HepG2 (cell line): ENCODE data around the gene USP11. TPM values are rescaled to one million over a fixed set of nuclear protein-coding genes. Genes with fewer than 3 reads are reported as not detected.

Experiments used
- ATAC-seq: fragments of 200-7000 bp; cut with Tn5 transposase; 3 replicates; pipeline ENCODE4 v1.9.1; 2020; ENCODE audit warnings: mild to moderate bottlenecking, moderate library complexity
- BruUV-seq: library from RNA; stranded (reverse); fragments of 400-500 nt; replicated peaks from 2 replicates; lab custom pipeline; 2021; lab: Mats Ljungman, UMichigan
- CTCF ChIA-PET: fragments of 300-600 bp; formaldehyde crosslinking; extraction: SDS; loops from one replicate; lab custom pipeline; 2021; ENCODE audit warnings: low total read pairs, inconsistent platforms, low intra/inter-chr PET ratio; lab: Yijun Ruan, JAX
- POLR2A ChIA-PET: fragments of 350-600 bp; sonication (Branson Sonifier 250); formaldehyde crosslinking; loops from one replicate; lab custom pipeline; 2020; ENCODE audit warnings: antibody characterized with exemption, inconsistent platforms; lab: Yijun Ruan, JAX
- DNase-seq: peaks from one replicate; pipeline ENCODE4 v3.0.0-alpha.2; 2015; ENCODE audit warnings: low spot score
- FAIRE-seq: peaks from 3 replicates; lab custom pipeline; 2011; peaks lifted over from hg19 to GRCh38; lab: Jason Lieb, UNC
- H2AFZ ChIP-seq: one replicate; pipeline ENCODE4 v1.6.1; 2011; ENCODE audit warnings: low read length, inconsistent platforms
- H3K27ac ChIP-seq: fragments of 300-600 bp; 3 replicates; pipeline ENCODE4 v1.8.0; 2011; ENCODE audit warnings: mixed run types, mild to moderate bottlenecking, mixed read lengths, low read length, inconsistent platforms; ENCODE audit not compliant: insufficient read depth; ENCODE audit errors: extremely low read length
- H3K27me3 ChIP-seq, 2 experiments: fragments of 200-600 bp in 1 of 2; 2 replicates in 1 of 2; 3 replicates in 1 of 2; pipeline versions ENCODE4 v1.6.0 to v1.8.0; 2011; ENCODE audit warnings: low read length in 2 of 2, mild to moderate bottlenecking in 2 of 2, moderate library complexity in 2 of 2, inconsistent platforms in 1 of 2; ENCODE audit not compliant: insufficient read depth in 2 of 2, control insufficient read depth in 1 of 2
- H3K36me3 ChIP-seq, 2 experiments: fragments of 200-600 bp in 1 of 2; replicated peaks in 1 of 2; 2 replicates in 1 of 2; 3 replicates in 1 of 2; pipeline versions ENCODE4 v1.5.1 to v1.8.0; 2011; ENCODE audit warnings: low read length in 2 of 2, inconsistent platforms in 1 of 2; ENCODE audit not compliant: insufficient read depth in 2 of 2, control insufficient read depth in 1 of 2
- H3K4me1 ChIP-seq: 2 replicates; pipeline ENCODE4 v1.5.1; 2012; ENCODE audit warnings: low read length, inconsistent platforms; ENCODE audit not compliant: insufficient read depth
- H3K4me2 ChIP-seq: 2 replicates; pipeline ENCODE4 v1.6.0; 2011; ENCODE audit warnings: low read depth, low read length, inconsistent platforms
- H3K4me3 ChIP-seq, 3 experiments: fragments of 200-600 bp in 1 of 3; sonication (generic), shearing (Covaris generic) in 1 of 3; replicated peaks in 1 of 3; 2 replicates each; pipeline ENCODE4 v1.5.1; 2011 to 2016; ENCODE audit warnings: low read length in 3 of 3, inconsistent platforms in 2 of 3, low read depth in 2 of 3, mild to moderate bottlenecking in 2 of 3, control low read depth in 1 of 3, mixed read lengths in 1 of 3; ENCODE audit not compliant: insufficient read depth in 1 of 3
- H3K79me2 ChIP-seq: one replicate; pipeline ENCODE4 v1.6.1; 2011; ENCODE audit warnings: low read length, inconsistent platforms; ENCODE audit not compliant: insufficient read depth
- H3K9ac ChIP-seq: 2 replicates; pipeline ENCODE4 v1.6.0; 2011; ENCODE audit warnings: mild to moderate bottlenecking, low read depth, low read length, inconsistent platforms; ENCODE audit not compliant: insufficient read depth
- H3K9me3 ChIP-seq: 2 replicates; pipeline ENCODE4 v1.5.1; 2012; ENCODE audit warnings: mild to moderate bottlenecking, low read length
- H4K20me1 ChIP-seq: 2 replicates; pipeline ENCODE4 v1.6.0; 2011; ENCODE audit warnings: inconsistent platforms, mild to moderate bottlenecking, low read length, moderate library complexity; ENCODE audit not compliant: insufficient read depth
- CAMTA2 ChIP-seq: sonication (generic); formaldehyde crosslinking; IDR thresholded peaks from 2 replicates; pipeline ENCODE4 v1.4.0; 2020; ENCODE audit warnings: mild to moderate bottlenecking, missing genetic modification reagents, borderline replicate concordance
- HHEX ChIP-seq: IDR thresholded peaks from 2 replicates; pipeline ENCODE4 v1.6.1; 2016; ENCODE audit warnings: control low read depth
- SNRNP70 ChIP-seq: fragments of 200-400 bp; formaldehyde crosslinking; IDR thresholded peaks from 2 replicates; pipeline ENCODE4 v1.6.1; 2017; ENCODE audit warnings: mild to moderate bottlenecking, low read depth, low read length, moderate library complexity
- SP4 ChIP-seq: sonication (generic); formaldehyde crosslinking; IDR thresholded peaks from 2 replicates; pipeline ENCODE4 v1.8.1; 2023; ENCODE audit warnings: mild to moderate bottlenecking, missing genetic modification reagents
- SRY ChIP-seq: sonication (generic); formaldehyde crosslinking; IDR thresholded peaks from 2 replicates; pipeline ENCODE4 v1.8.0; 2022; ENCODE audit warnings: mild to moderate bottlenecking, missing genetic modification reagents
- ZMAT3 ChIP-seq: sonication (generic); formaldehyde crosslinking; conservative IDR thresholded peaks from 2 replicates; pipeline ENCODE4 v1.7.0; 2021; ENCODE audit warnings: missing genetic modification reagents
- ZMYM4 ChIP-seq: sonication (generic); formaldehyde crosslinking; IDR thresholded peaks from 2 replicates; pipeline ENCODE4 v1.8.1; 2023; ENCODE audit warnings: mild to moderate bottlenecking, missing genetic modification reagents
- ZNF124 ChIP-seq: sonication (generic); formaldehyde crosslinking; IDR thresholded peaks from 2 replicates; pipeline ENCODE4 v1.4.0; 2020; ENCODE audit warnings: missing genetic modification reagents
- ZNF333 ChIP-seq: sonication (generic); formaldehyde crosslinking; IDR thresholded peaks from 2 replicates; pipeline ENCODE4 v1.4.0; 2020; ENCODE audit warnings: mild to moderate bottlenecking, missing genetic modification reagents, borderline replicate concordance
- ZNF350 ChIP-seq: sonication (generic); formaldehyde crosslinking; IDR thresholded peaks from 2 replicates; pipeline ENCODE4 v1.4.0; 2020; ENCODE audit warnings: mild to moderate bottlenecking, low read depth, missing genetic modification reagents, borderline replicate concordance
- ZNF382 ChIP-seq: sonication (generic); formaldehyde crosslinking; IDR thresholded peaks from 2 replicates; pipeline ENCODE4 v1.5.0; 2020; ENCODE audit warnings: missing genetic modification reagents, mild to moderate bottlenecking, borderline replicate concordance
- ZNF431 ChIP-seq: sonication (generic); formaldehyde crosslinking; IDR thresholded peaks from 2 replicates; pipeline ENCODE4 v1.9.0; 2022; ENCODE audit warnings: missing genetic modification reagents, low read depth, mild to moderate bottlenecking, borderline replicate concordance
- ZNF552 ChIP-seq: sonication (generic); formaldehyde crosslinking; IDR thresholded peaks from 2 replicates; pipeline ENCODE4 v1.9.0; 2022; ENCODE audit warnings: missing genetic modification reagents, mild to moderate bottlenecking, borderline replicate concordance
- ZNF737 ChIP-seq: sonication (generic); formaldehyde crosslinking; IDR thresholded peaks from 2 replicates; pipeline ENCODE4 v1.5.0; 2020; ENCODE audit warnings: missing genetic modification reagents, mild to moderate bottlenecking, borderline replicate concordance
- ZNF761 ChIP-seq: sonication (generic); formaldehyde crosslinking; conservative IDR thresholded peaks from 2 replicates; pipeline ENCODE4 v1.4.0; 2020; ENCODE audit warnings: mild to moderate bottlenecking, missing genetic modification reagents
- WGBS: methylation state at CpG from one replicate; pipeline ENCODE4 v1.1.6; 2017; ENCODE audit warnings: low lambda C conversion rate; 5-methylcytosine and 5-hydroxymethylcytosine counted together
- in situ Hi-C: cut with HindIII; loops from 2 replicates; pipeline ENCODE4 v1.10.0; 2017; ENCODE audit warnings: low pct_unique_long_range_greater_than_20kb; ENCODE audit not compliant: extremely low pct_ligation_motif_present
- intact Hi-C: fragments of 100-400 bp; cut with micrococcal nuclease; formaldehyde crosslinking; loops from one replicate; pipeline ENCODE4 v1.10.0; 2022; ENCODE audit not compliant: unreplicated experiment
- polyA plus RNA-seq, 8 experiments: library from polyadenylated mRNA; depleted of rRNA in 3 of 8; stranded (reverse) in 7 of 8; unstranded in 1 of 8; fragments of >200 nt; fragmentation: Illumina TruSeq in 4 of 8; extraction: Trizol in 4 of 8; gene quantifications; 2 replicates each; pipeline versions ENCODE4 v1.2.1 to v1.2.3, GENCODE V29; 2011 to 2016; ENCODE audit warnings: low read depth in 4 of 8, missing spikeins in 1 of 8, mixed read lengths in 1 of 8; ENCODE audit not compliant: insufficient read depth in 1 of 8
- total RNA-seq, 5 experiments: library from RNA; depleted of rRNA; stranded (reverse); fragments of >200 nt; fragmentation: Illumina TruSeq; extraction: Trizol; gene quantifications; 2 replicates each; pipeline ENCODE4 v1.2.3, GENCODE V29; 2016; ENCODE audit warnings: low read depth in 1 of 5
- TF ChIP-seq, protein P1 (sequence below): sonication (generic); formaldehyde crosslinking; IDR thresholded peaks from 2 replicates; pipeline ENCODE4 v1.4.0; 2020; ENCODE audit warnings: mild to moderate bottlenecking, missing genetic modification reagents

USP11 gene
- total and polyA plus RNA-seq, 2 of the 13 experiments (the other 11 are each of a cell fraction or from before 2014, with no cell fraction given), result 23.8 to 31.7 TPM

DNA sequence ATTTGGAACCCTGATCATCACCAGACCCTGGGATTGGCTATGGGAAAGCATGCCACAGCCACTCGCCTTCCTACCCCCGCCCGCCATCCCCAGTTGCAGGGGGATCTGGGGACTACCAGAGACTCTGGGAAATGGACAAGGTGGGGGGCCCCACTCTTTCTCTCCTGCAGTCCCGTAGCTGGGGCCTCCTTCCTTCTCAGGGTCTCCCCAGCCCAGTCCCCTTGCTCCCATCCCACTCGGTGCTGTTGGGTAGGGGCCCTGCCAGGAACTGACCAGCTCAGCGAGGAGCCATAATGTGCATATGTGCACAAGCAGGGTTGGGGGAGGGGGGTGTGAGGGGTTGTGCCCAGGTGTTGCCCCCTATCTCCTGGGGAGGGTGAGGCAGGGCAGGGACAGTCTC is 3.4 kb upstream of the USP11 start:
- intact Hi-C loops (no loop called here), in situ Hi-C loops (no loop called here)
- no peaks in the 10 kb centered on the region for H3K9me3 ChIP-seq
- H3K4me3 ChIP-seq, result no peak overlapping the region
- H3K27ac ChIP-seq, result no peak overlapping the region
- no peak overlapping the region for H3K4me2 ChIP-seq
- no peaks in the 10 kb centered on the region for H4K20me1 ChIP-seq
- ChIA-PET CTCF (no interaction called here), POLR2A (interaction anchor here (1.1 to 1.3 kb wide), 2 partner anchors 10 to 12 kb away, joined by 4 to 6 read pairs; no protein-coding TSS in a partner anchor)
- H3K36me3 ChIP-seq, result peaks cover 8 to 25% of the 10 kb centered on the region in 2 experiments; a peak in 4 of 5 replicates
- ATAC-seq (no peak), FAIRE-seq (no peak), DNase-seq (no peak)
- no peak overlapping the region for H2AFZ ChIP-seq
- no CpG with 5 or more reads among the region's 6 CpGs for WGBS
- no peaks in the 10 kb centered on the region; a peak in 1 of 5 replicates for H3K27me3 ChIP-seq
- peaks cover 8% of the 10 kb centered on the region for H3K79me2 ChIP-seq
- no peak overlapping the region for H3K9ac ChIP-seq
- no TSS peak for BruUV-seq
- H3K4me1 ChIP-seq, result peaks cover 13% of the 10 kb centered on the region
- TF ChIP-seq, protein P1, sequence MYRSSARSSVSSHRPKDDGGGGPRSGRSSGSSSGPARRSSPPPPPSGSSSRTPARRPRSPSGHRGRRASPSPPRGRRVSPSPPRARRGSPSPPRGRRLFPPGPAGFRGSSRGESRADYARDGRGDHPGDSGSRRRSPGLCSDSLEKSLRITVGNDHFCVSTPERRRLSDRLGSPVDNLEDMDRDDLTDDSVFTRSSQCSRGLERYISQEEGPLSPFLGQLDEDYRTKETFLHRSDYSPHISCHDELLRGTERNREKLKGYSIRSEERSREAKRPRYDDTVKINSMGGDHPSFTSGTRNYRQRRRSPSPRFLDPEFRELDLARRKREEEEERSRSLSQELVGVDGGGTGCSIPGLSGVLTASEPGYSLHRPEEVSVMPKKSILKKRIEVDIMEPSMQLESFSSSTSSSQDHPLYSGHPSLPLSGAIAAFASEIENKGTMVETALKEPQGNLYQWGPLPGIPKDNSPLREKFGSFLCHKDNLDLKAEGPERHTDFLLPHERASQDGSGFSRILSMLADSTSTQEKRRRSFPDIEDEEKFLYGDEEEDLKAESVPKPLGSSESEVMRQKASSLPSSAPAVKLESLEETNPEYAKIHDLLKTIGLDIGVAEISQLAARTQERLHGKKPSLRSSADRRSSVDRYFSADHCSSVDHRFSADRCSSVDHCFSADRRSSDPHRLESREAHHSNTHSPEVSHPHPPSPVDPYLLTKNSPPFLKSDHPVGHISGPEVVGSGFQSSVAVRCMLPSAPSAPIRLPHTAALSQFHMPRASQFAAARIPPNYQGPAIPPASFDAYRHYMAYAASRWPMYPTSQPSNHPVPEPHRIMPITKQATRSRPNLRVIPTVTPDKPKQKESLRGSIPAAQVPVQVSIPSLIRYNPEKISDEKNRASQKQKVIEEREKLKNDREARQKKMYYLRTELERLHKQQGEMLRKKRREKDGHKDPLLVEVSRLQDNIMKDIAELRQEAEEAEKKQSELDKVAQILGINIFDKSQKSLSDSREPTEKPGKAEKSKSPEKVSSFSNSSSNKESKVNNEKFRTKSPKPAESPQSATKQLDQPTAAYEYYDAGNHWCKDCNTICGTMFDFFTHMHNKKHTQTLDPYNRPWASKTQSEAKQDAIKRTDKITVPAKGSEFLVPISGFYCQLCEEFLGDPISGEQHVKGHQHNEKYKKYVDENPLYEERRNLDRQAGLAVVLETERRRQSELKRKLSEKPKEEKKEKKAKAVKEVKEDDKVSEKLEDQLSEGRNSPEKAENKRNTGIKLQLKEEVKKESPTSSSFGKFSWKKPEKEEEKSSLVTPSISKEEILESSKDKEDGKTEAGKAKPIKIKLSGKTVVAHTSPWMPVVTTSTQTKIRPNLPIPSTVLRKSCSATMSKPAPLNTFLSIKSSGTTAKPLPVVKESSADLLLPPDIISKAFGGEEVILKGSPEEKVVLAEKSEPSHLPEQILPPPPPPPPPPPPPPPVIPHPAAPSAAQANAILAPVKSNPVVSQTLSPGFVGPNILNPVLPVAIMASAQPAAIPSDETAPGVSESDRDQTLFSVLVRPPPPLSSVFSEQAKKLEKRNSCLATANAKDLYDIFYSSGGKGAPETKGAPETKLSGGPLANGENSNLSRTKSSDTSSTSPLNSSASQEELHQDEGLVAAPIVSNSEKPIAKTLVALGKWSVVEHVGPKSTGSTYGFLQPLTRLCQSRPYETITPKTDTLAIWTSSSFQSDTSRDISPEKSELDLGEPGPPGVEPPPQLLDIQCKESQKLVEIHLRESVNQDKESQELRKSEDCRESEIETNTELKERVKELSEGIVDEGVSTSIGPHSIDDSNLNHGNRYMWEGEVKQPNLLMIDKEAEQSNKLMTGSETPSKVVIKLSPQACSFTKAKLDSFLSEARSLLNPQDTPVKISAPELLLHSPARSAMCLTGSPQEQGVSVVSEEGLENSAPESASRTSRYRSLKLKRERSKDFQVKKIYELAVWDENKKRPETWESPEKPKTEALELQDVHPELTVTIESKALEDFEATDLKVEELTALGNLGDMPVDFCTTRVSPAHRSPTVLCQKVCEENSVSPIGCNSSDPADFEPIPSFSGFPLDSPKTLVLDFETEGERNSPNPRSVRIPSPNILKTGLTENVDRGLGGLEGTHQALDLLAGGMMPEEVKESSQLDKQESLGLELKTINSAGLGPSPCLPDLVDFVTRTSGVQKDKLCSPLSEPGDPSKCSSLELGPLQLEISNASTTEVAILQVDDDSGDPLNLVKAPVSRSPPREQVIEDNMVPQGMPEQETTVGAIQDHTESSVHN (CRISPR knock-in tag), result no peak
- TF ChIP-seq ZNF124 (CRISPR knock-in tag) (no peak), ZNF350 (CRISPR knock-in tag) (no peak), SRY (no peak), ZNF382 (CRISPR knock-in tag) (no peak), ZMYM4 (CRISPR knock-in tag) (no peak), HHEX (CRISPR knock-in tag) (no peak), SP4 (no peak), CAMTA2 (CRISPR knock-in tag) (no peak), ZNF761 (CRISPR knock-in tag) (no peak), ZNF333 (CRISPR knock-in tag) (no peak), ZNF431 (CRISPR knock-in tag) (no peak), ZMAT3 (CRISPR knock-in tag) (no peak), SNRNP70 (no peak), ZNF552 (CRISPR knock-in tag) (no peak), ZNF737 (CRISPR knock-in tag) (no peak)
